Ovary (tissue), 9 donors: ENCODE measurements around the gene TNNC1. TPM values are rescaled to one million over a fixed set of nuclear protein-coding genes. Genes with fewer than 3 reads are reported as not detected.

Experiments
- DNase-seq, 5 donors: peaks; one replicate each; pipeline ENCODE4 v3.0.0-alpha.2; 2019 to 2020
- H3K27ac ChIP-seq, 2 donors: fragments of 200-600 bp; one replicate each; pipeline versions ENCODE4 v1.5.1 to v1.8.0; 2019 to 2022
- H3K27me3 ChIP-seq: fragments of 200-600 bp; one replicate; pipeline ENCODE4 v1.8.0; 2022
- H3K36me3 ChIP-seq: fragments of 200-600 bp; sonication (generic); one replicate; pipeline ENCODE4 v1.5.1; 2019
- H3K4me1 ChIP-seq: one replicate; pipeline ENCODE4 v1.8.1; 2013; ENCODE audit warnings: mild to moderate bottlenecking, moderate library complexity; ENCODE audit not compliant: insufficient read depth
- H3K4me3 ChIP-seq: fragments of 200-600 bp; sonication (generic); one replicate; pipeline ENCODE4 v1.5.1; 2017
- H3K9me3 ChIP-seq, 2 donors: fragments of 200-600 bp in 1 of 2; sonication (generic) in 1 of 2; one replicate each; pipeline versions ENCODE4 v1.5.1 to v1.8.1; 2013 to 2019; ENCODE audit warnings: mild to moderate bottlenecking in 1 of 2, moderate library complexity in 1 of 2
- CTCF ChIP-seq, 3 donors: fragments of 450-650 bp in 2 of 3; fragments of 200-600 bp in 1 of 3; IDR thresholded peaks; one replicate each; pipeline versions ENCODE4 v1.5.1 to v1.8.0; 2016 to 2022; ENCODE audit warnings: antibody characterized with exemption in 3 of 3, mild to moderate bottlenecking in 1 of 3
- EP300 ChIP-seq: sonication (generic); formaldehyde crosslinking; IDR thresholded peaks from one replicate; pipeline ENCODE4 v1.6.1; 2017; ENCODE audit warnings: antibody characterized with exemption
- POLR2A ChIP-seq: fragments of 450-650 bp; IDR thresholded peaks from one replicate; pipeline ENCODE4 v1.6.1; 2017; ENCODE audit warnings: antibody characterized with exemption, mild to moderate bottlenecking, moderate library complexity
- WGBS, 3 donors: extraction: QIAGEN DNeasy Blood & Tissue Kit in 1 of 3; methylation state at CpG; one replicate each; pipeline versions ENCODE4 v1.1.5 to v1.1.7; 2013 to 2017; 5-methylcytosine and 5-hydroxymethylcytosine counted together
- intact Hi-C, 4 donors: fragments of 100-400 bp; cut with DNase I; formaldehyde crosslinking; loops; one replicate each; pipeline versions ENCODE4 v1.11.0 to v1.15.1; 2022 to 2023
- polyA plus RNA-seq, 2 donors: library from polyadenylated mRNA; stranded (reverse); fragments of 200-250 nt in 1 of 2; fragments of 350-450 nt in 1 of 2; fragmentation: Illumina TruSeq in 1 of 2; extraction: RNeasy Lipid Tissue Mini Kit (QIAGEN cat#74804) in 1 of 2; gene quantifications; one replicate each; pipeline ENCODE4 v1.2.3, GENCODE V29; 2013 to 2014
- total RNA-seq, 7 donors: library from RNA; depleted of rRNA in 2 of 7; stranded (reverse); fragments of >200 nt in 2 of 7; fragmentation: NEBNext Ultra II Directional in 3 of 7; extraction: Animal tissue kit (Norgen Biotek cat#: 25700) in 3 of 7; gene quantifications; one replicate each; pipeline versions ENCODE4 v1.1.0 to v1.2.4, GENCODE V29; 2016 to 2023
- donor health status: DM: no; HTN: no; CAD: no; lungs with moderate emphysema.
- donor health status: DM: no; HTN: no; CAD: no.
- donor health status: Bipolar disorder and iron deficiency.
- donor health status: DM: yes; HTN: yes; CAD: no.
- donor health status: DM: no; HTN: no; CAD: no.
- donor health status: DM: yes; HTN: yes; CAD: no.

The TNNC1 gene
- total and polyA plus RNA-seq, 9 donors = 0.31 to 2.3 (median 1.0) TPM

GRCh38 chr3:52446631-52447511 lies 7.0 kb downstream of the TNNC1 start:
- Histone ChIP-seq H3K9me3 (no peaks in the 10 kb centered on the region), H3K27me3 (no peaks in the 10 kb centered on the region), H3K4me1 (peaks cover 1% of the 10 kb centered on the region), H3K27ac (no peak overlapping the region), H3K4me3 (no peak overlapping the region), H3K36me3 (no peaks in the 10 kb centered on the region)
- TF ChIP-seq CTCF (IDR thresholded peaks at IDR 0.05) (peak; percentile 81 to 98 (median 95)), POLR2A (no peak), EP300 (no peak)
- WGBS, 3 donors = 16 to 35% (median 33%) methylated on average over 10 to 13 of the region's 13 CpGs
- peak in 4 of 5 donors; percentile 55 to 70 (median 66) for DNase-seq
- intact Hi-C loops = loop anchor here in 2 of 4 donors (2.0 kb wide), 1 partner anchor 18 kb away; no protein-coding TSS in a partner anchor

- H3K36me3 ChIP-seq = no peaks in the 10 kb centered on the region
- intact Hi-C loops = loop anchor here in 2 of 4 donors (2.0 kb wide), 1 partner anchor 17 kb away; no protein-coding TSS in a partner anchor
- 83 to 93% (median 89%) methylated on average over 4 of the region's 4 CpGs for WGBS, 3 donors
- no peak for DNase-seq
- H3K9me3 ChIP-seq = no peaks in the 10 kb centered on the region
- no peaks in the 10 kb centered on the region for H3K27me3 ChIP-seq
- peaks cover 1% of the 10 kb centered on the region for H3K4me1 ChIP-seq
- no peak overlapping the region for H3K27ac ChIP-seq
- no peak overlapping the region for H3K4me3 ChIP-seq
- TF ChIP-seq EP300 (no peak), CTCF (IDR thresholded peaks at IDR 0.05) (no peak), POLR2A (no peak)
Measured at GRCh38 chr3:52446042-52446441, 7.8 kb downstream of the TNNC1 start.

- WGBS, 3 donors = 53 to 61% (median 55%) methylated on average over 12 to 19 of the region's 19 CpGs
- Histone ChIP-seq H3K36me3 (no peaks in the 10 kb centered on the region), H3K27ac (no peak within 1 kb of the TSS), H3K4me1 (peaks cover under 1% of the 10 kb centered on the region), H3K27me3 (no peaks in the 10 kb centered on the region), H3K4me3 (no peak within 1 kb of the TSS), H3K9me3 (no peaks in the 10 kb centered on the region)
- intact Hi-C loops = no loop called here
- no peak for TF ChIP-seq EP300
- TF ChIP-seq POLR2A = no peak
- TF ChIP-seq CTCF (IDR thresholded peaks at IDR 0.05) = no peak
- DNase-seq = no peak
Measured at GRCh38 chr3:52444860-52445793, 8.7 kb downstream of the TNNC1 start, which contains the start of gene SEMA3G. Gene SEMA3G, minus strand, starts transcription at chr3:52445103. Its CDS starts 76 bp downstream, at chr3:52445027.
